NCI-H1048 (cell line): Measurements from ENCODE around the gene SLC13A2.
"Not testable (repeated sequence)": the region's sequence is repeated elsewhere in the genome, so short reads cannot be mapped to it uniquely, and the experiment has no call there.

Experiments
- DNase-seq: peaks from one replicate; lab custom pipeline; 2025; lab: John Stamatoyannopoulos, UW

The SLC13A2 gene

GRCh38 chr17:28473542-28473941 is at the start of gene SLC13A2:
SLC13A2 (plus strand) TSS chr17:28473644; CDS start chr17:28473713, 69 bp downstream.
- no peak for DNase-seq

- DNase-seq: no peak
Measured at GRCh38 chr17:28425206-28425605, 48.2 kb upstream of the SLC13A2 start.

- DNase-seq: no peak
Measured at GRCh38 chr17:28426081-28426519, 47.3 kb upstream of the SLC13A2 start.

DNA sequence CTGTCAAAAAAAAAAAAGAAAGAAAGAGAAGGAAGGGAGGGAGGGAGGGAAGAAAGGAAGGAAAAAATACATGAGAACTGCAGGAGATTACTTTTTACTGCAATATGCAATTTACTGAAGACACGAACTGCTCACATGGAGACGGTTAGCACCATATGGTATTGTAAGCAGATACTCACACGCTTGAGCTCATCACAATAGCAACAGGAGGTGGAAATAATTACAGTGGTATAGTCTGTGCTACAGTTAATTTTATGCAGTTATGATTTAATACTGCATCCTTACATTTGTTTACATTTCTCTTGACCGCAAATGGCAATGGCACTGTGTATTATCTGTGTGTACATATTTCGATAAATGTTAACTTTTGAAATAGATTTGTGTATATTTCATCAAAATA is 46.1 kb upstream of the SLC13A2 start:
- no peak for DNase-seq

GRCh38 chr17:28427982-28428381 is 45.5 kb upstream of the SLC13A2 start:
- DNase-seq: not testable (repeated sequence)

DNA sequence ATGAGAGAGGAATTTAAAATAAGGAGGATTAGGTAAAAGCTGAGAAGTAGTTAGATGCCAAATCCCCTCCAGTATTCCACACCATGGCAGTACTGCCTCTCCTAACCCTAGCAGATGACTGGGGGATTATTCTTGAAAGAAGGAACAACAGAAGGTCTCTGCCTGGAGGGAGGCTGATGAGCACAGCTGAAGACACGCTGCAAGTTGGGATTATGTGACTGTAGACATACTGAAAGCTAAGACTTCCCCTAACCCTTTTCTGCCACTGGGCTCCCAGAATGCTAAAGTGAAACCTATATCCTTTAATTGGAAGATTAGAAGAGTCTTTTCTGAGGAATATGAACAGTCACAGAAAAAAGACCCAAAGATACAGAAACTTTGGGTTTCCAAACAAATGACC is 39.7 kb upstream of the SLC13A2 start:
- DNase-seq: no peak

- DNase-seq: not testable (repeated sequence)
Measured at GRCh38 chr17:28434326-28434725, 39.1 kb upstream of the SLC13A2 start.

DNA sequence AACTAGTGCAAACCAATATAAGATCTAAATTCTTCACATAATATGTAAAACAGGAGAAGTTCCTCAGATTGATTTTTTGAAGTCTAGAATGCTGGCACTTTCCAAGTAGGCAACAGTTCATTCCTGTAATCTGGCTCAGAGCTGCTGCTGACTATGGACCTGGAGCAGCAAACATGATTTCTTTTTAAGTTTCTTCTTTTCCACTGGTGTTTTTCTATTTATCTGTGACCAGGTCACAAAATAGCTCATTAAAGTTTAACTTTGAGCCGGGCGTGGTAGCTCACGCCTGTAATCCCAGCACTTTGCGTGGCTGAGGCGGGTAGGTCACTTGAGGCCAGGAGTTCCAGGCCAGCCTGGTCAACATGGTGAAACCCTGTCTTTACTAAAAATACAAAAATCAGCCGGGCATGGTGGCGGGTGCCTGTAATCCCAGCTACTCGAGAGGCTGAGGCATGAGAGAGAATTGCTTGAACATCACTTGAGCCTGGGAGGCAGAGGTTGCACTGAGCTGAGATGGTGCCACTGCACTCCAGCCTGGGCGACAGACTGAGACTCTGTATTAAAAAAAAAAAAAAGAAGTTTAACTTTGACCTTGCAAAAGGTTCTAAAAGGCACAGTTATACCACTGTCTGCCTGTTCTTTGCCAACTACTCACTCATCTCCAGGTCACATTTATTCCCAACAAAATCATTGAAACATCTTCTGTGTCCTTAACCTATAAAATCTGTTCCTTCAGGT is 29.4 kb upstream of the SLC13A2 start:
- DNase-seq: no peak

DNA sequence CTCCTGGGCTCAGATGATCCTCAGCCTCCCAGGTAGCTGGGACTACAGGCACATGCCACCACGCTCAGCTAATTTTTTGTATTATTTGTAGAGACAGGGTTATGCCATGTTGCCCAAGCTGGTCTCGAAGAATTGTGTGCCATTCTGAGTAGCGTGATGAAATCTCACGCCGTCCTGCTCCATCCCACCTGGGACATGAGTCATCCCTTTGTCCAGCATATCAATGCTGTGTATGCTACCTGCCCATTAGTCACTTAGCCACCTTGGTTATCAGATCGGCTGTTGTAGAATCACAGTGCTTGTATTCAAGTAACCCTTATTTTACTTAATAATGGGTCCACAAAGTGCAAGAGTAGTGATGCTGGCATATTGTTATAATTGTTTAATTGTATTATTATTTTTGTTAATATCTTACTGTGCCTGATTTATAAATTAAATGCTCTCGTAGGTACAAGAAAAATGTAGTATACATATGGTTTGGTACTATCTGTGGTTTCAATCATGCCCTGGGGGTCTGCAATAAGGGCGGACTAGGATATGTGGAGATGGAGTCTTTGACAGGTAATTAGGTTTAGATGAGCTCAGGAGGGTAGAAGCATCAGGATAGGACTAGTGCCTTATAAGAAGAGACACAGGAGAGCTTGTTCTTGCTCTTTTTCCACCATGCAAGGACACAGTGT is 26.6 kb upstream of the SLC13A2 start:
- no peak for DNase-seq

DNA sequence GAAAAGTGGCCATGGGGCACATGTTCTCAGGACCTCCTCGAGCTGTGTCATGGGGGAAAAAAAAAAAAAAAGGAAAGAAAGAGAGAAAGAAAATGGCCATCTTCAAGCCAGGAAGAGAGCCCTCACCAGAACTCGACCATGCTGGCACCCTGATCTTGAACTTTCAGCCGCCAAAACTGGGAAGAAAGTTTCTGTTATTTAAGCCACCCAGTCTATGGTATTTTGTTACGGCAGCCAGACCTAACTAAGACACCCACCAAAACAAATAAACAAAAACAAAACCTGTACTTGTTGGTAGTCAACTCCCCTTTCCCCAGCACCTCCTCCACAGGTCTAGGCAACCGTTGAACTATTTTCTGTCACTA is 26.1 kb upstream of the SLC13A2 start:
- DNase-seq: no peak

- no peak for DNase-seq
Measured at GRCh38 chr17:28449859-28450258, 23.6 kb upstream of the SLC13A2 start.

- DNase-seq: no peak
Measured at GRCh38 chr17:28457890-28458289, 15.6 kb upstream of the SLC13A2 start.

DNA sequence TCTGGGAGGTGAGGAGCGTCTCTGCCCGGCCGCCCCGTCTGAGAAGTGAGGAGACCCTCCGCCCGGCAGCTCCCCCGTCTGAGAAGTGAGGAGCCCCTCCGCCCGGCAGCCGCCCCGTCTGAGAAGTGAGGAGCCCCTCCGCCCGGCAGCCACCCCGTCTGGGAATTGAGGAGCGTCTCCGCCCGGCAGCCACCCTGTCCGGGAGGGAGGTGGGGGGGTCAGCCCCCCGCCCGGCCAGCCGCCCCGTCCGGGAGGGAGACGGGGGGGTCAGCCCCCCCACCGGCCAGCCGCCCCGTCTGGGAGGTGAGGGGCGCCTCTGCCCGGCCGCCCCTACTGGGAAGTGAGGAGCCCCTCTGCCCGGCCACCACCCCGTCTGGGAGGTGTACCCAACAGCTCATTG is 14.6 kb upstream of the SLC13A2 start:
- not testable (repeated sequence) for DNase-seq

- DNase-seq: no peak
Measured at GRCh38 chr17:28460901-28461300, 12.5 kb upstream of the SLC13A2 start.

DNA sequence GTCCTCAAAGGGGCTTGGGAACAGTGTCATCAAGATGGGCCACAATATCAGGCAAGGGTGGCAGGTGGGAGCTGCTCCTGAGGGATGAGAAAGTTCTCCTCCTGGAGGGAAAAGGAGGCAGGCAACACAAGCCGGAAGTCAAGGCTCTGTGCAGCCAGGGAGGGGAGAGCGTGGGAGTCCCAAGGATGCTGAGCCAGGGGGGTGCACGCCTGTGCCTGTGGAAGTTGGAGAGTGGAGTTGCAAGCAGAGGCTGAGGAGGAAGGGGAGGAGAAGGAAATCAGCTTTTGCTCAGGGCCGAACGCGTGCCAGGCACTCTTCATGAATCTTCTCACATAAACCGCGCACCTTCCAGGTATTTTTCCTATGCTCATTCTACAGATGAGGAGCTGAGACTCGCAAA is 7.4 kb upstream of the SLC13A2 start:
- DNase-seq: no peak

- no peak for DNase-seq
Measured at GRCh38 chr17:28466521-28467048, 6.9 kb upstream of the SLC13A2 start.

DNA sequence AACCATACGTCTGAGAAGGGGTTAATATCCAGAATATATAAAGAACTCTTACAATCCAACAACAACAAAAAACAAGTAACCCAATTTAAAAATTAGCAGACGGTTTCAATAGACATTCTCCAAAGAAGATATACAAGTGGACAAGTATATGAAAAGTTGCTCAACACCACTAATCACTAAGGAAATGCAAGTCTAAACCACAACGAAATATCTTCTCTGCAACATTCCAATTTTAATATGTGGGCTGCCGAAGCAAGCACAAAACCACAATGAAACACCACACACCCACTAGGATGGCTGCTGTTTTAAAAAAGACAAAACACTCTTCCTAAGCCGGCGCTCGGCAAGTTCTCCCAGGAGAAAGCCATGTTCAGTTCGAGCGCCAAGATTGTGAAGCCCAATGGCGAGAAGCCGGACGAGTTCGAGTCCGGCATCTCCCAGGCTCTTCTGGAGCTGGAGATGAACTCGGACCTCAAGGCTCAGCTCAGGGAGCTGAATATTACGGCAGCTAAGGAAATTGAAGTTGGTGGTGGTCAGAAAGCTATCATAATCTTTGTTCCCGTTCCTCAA is 5.9 kb upstream of the SLC13A2 start:
- no peak for DNase-seq

DNA sequence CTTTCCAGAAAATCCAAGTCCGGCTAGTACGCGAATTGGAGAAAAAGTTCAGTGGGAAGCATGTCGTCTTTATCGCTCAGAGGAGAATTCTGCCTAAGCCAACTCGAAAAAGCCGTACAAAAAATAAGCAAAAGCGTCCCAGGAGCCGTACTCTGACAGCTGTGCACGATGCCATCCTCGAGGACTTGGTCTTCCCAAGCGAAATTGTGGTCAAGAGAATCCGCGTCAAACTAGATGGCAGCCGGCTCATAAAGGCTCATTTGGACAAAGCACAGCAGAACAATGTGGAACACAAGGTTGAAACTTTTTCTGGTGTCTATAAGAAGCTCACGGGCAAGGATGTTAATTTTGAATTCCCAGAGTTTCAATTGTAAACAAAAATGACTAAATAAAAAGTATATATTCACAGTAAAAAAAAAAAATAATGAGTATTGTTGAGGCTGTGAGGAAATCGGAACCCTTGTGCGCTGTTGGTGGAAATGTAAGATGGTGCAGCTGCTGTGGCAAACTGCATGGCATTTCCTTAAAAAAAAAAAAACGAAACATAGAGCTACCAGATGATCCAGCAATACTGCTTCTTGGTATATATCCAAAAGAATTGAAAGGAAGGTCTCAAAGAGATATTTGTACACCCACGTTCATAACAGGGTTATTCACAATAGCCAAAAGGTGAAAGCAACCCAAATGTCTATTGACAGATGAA is 5.3 kb upstream of the SLC13A2 start:
- not testable (repeated sequence) for DNase-seq

DNA sequence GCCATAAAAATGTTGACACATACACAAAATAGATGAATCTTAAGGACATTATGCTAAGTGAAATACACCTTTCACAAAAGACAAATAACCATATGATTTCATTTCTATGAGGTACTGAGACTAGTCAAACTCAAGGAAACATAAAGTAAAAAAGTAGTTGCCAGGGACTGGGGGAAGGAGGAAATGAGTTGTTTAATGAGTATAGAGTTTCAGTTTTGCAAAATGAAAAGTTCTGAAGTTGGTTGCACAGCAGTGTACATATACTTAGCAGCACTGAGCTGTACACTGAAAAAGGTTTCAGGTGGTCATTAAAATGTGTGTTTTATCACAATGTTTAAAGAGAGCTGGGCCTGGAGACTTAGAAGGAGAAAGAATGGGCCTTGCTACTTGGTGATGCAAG is 4.7 kb upstream of the SLC13A2 start:
- no peak for DNase-seq

DNA sequence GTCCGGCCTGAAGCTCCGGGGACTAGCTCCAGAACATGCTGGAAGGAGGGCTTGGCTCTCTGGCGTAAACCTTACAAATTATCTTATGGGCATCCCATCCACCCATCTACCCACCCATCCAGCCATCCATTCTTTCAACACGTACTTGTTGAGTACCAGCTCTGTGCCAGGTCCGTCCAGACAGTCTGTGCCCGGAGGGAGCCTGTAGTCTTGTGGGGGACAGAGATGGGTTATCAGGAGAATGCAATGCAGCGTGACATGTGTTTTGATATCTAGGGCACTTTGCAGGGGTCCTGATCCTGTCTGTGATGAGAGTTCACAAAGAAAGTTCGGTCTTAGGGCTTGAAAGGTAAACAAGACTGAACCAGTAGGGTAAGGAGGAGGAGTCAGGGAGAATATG is 4.1 kb upstream of the SLC13A2 start:
- DNase-seq: no peak

DNA sequence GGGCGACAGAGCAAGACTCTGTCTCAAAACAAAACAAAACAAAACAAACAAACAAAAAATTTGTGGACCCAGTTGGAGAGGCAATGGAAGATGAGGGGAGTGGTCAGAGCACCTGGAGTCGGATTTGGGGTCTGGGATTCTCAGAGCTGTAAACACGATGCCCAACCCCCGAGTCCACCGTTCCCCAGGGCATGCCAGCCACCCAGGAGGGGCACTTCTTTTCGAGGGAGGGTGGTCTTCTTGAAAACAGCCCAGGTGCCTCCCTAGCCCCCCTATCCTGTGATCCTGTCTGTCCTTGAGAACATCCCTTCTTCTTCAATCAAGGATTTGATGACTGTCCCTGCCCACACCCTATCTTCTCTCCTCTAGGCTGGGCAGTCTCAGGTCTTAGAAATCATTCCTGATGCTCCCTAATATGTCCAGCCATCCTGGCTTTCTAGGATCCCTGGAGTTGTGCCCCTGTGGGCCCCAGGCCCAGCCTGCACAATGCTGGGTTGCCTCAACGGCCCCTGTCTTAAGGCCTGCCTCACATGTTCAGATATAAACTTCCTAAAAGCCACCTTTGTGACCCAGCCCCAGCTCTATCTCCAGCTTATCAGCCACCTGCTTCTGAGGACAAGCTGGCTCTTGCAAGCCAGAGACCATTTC is 3.1 kb upstream of the SLC13A2 start:
- DNase-seq: no peak

GRCh38 chr17:28470914-28471366 is 2.5 kb upstream of the SLC13A2 start:
- DNase-seq: no peak
